ENCODE data around the gene MTMR3.

DNA sequence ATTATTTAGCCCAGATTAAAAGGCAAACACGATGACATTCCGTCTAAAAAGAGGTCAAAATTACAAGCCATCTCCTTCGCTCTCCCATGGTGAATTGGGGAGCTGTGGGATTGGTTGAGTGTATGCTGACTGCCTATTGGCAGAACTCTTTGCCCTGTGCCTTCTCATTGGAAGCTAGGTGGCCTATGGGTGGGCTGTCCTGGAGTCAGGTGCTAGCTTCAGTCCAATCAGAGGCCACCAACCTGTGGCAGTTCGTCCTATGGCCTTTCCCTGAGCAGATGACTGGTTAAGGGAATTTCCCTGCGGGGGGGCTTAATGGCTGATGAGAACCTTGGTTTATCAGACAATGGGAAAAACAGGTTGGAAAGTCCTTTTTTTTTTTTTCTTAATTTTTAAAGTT lies 3.2 kb upstream of the MTMR3 start:
- TF ChIP-seq TAF1 (IDR thresholded peaks at IDR 0.05; ENCODE audit: low read depth) = no peak
- TF ChIP-seq RAD21 (IDR thresholded peaks at IDR 0.05; ENCODE audit: low read depth) = no peak
- no peak for TF ChIP-seq EGR1 (IDR thresholded peaks at IDR 0.05)
- no peak for TF ChIP-seq YY1 (IDR thresholded peaks at IDR 0.05; ENCODE audit: low read depth)
- no peak for TF ChIP-seq EP300 (IDR thresholded peaks at IDR 0.05; ENCODE audit: borderline replicate concordance)
- no peak for TF ChIP-seq CEBPB (IDR thresholded peaks at IDR 0.05)
- no peak for TF ChIP-seq ZBTB7A (IDR thresholded peaks at IDR 0.05; ENCODE audit: low read depth)
- TF ChIP-seq, protein P1, sequence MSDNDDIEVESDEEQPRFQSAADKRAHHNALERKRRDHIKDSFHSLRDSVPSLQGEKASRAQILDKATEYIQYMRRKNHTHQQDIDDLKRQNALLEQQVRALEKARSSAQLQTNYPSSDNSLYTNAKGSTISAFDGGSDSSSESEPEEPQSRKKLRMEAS (IDR thresholded peaks at IDR 0.05) = no peak
- TF ChIP-seq, protein P2, sequence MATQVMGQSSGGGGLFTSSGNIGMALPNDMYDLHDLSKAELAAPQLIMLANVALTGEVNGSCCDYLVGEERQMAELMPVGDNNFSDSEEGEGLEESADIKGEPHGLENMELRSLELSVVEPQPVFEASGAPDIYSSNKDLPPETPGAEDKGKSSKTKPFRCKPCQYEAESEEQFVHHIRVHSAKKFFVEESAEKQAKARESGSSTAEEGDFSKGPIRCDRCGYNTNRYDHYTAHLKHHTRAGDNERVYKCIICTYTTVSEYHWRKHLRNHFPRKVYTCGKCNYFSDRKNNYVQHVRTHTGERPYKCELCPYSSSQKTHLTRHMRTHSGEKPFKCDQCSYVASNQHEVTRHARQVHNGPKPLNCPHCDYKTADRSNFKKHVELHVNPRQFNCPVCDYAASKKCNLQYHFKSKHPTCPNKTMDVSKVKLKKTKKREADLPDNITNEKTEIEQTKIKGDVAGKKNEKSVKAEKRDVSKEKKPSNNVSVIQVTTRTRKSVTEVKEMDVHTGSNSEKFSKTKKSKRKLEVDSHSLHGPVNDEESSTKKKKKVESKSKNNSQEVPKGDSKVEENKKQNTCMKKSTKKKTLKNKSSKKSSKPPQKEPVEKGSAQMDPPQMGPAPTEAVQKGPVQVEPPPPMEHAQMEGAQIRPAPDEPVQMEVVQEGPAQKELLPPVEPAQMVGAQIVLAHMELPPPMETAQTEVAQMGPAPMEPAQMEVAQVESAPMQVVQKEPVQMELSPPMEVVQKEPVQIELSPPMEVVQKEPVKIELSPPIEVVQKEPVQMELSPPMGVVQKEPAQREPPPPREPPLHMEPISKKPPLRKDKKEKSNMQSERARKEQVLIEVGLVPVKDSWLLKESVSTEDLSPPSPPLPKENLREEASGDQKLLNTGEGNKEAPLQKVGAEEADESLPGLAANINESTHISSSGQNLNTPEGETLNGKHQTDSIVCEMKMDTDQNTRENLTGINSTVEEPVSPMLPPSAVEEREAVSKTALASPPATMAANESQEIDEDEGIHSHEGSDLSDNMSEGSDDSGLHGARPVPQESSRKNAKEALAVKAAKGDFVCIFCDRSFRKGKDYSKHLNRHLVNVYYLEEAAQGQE (IDR thresholded peaks at IDR 0.05; ENCODE audit: low read depth) = no peak
- TF ChIP-seq TCF12 (IDR thresholded peaks at IDR 0.05; ENCODE audit: low read depth) = no peak
- TF ChIP-seq, protein P3, sequence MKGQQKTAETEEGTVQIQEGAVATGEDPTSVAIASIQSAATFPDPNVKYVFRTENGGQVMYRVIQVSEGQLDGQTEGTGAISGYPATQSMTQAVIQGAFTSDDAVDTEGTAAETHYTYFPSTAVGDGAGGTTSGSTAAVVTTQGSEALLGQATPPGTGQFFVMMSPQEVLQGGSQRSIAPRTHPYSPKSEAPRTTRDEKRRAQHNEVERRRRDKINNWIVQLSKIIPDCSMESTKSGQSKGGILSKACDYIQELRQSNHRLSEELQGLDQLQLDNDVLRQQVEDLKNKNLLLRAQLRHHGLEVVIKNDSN (IDR thresholded peaks at IDR 0.05) = peak; percentile 37; the same call in 1 of the 2 replicates

Data from Ishikawa (cell line).